GM12878 (cell line): ENCODE data around the gene KRT86. TPM values are rescaled to one million over a fixed set of nuclear protein-coding genes. Genes with fewer than 3 reads are reported as not detected.

ENCODE experiments used
- ATAC-seq: fragments of 200-7000 bp; cut with Tn5 transposase; 3 replicates; pipeline ENCODE4 v1.9.1; 2020; ENCODE audit warnings: mild to moderate bottlenecking, moderate library complexity
- BruUV-seq: library from RNA; stranded (reverse); fragments of 400-500 nt; replicated peaks from 2 replicates; lab custom pipeline; 2021; lab: Mats Ljungman, UMichigan
- CTCF ChIA-PET: fragments of 300-600 bp; sonication (Branson Sonifier 250); formaldehyde crosslinking; extraction: SDS; loops from one replicate; lab custom pipeline; 2021; ENCODE audit warnings: inconsistent platforms; lab: Yijun Ruan, JAX
- POLR2A ChIA-PET: fragments of 350-600 bp; formaldehyde crosslinking; extraction: SDS; loops from one replicate; lab custom pipeline; 2021; ENCODE audit warnings: inconsistent platforms; lab: Charles Lee
- RAD21 ChIA-PET: fragments of 300-600 bp; sonication (Branson Sonifier 250); formaldehyde crosslinking; loops from one replicate; lab custom pipeline; 2023; ENCODE audit warnings: antibody characterized with exemption; ENCODE audit not compliant: unreplicated experiment; lab: Charles Lee
- SMC1A ChIA-PET: fragments of 300-600 bp; sonication (Branson Sonifier 250); formaldehyde crosslinking; loops from one replicate; lab custom pipeline; 2023; ENCODE audit not compliant: unreplicated experiment, uncharacterized antibody; lab: Charles Lee
- DNase-seq: peaks from one replicate; pipeline ENCODE4 v3.0.0-alpha.2; 2011; ENCODE audit warnings: low read depth, low spot score
- FAIRE-seq: peaks from 3 replicates; lab custom pipeline; 2011; peaks lifted over from hg19 to GRCh38; lab: Jason Lieb, UNC
- H2AFZ ChIP-seq: 2 replicates; pipeline ENCODE4 v1.6.0; 2011; ENCODE audit warnings: low read depth, low read length, control low read depth; ENCODE audit not compliant: control insufficient read depth
- H3K27ac ChIP-seq: 2 replicates; pipeline ENCODE4 v1.5.1; 2011; ENCODE audit warnings: control low read depth; ENCODE audit not compliant: control insufficient read depth, insufficient read depth
- H3K27me3 ChIP-seq, 2 experiments: replicated peaks in 1 of 2; 2 replicates each; pipeline versions ENCODE4 v1.6.0 to v1.6.1; 2011; ENCODE audit warnings: low read length in 1 of 2; ENCODE audit not compliant: control insufficient read depth in 2 of 2, insufficient read depth in 2 of 2
- H3K36me3 ChIP-seq, 2 experiments: 2 replicates each; pipeline ENCODE4 v1.5.1; 2011; ENCODE audit warnings: low read length in 1 of 2; ENCODE audit not compliant: control insufficient read depth in 2 of 2, insufficient read depth in 2 of 2
- H3K4me1 ChIP-seq: 2 replicates; pipeline ENCODE4 v1.6.1; 2011; ENCODE audit warnings: mild to moderate bottlenecking, low read length, moderate library complexity, mixed read lengths; ENCODE audit not compliant: control insufficient read depth, insufficient read depth
- H3K4me2 ChIP-seq: 2 replicates; pipeline ENCODE4 v1.6.0; 2011; ENCODE audit warnings: control low read depth; ENCODE audit not compliant: control insufficient read depth, insufficient read depth
- H3K4me3 ChIP-seq: fragments of 200-600 bp; sonication (generic); 2 replicates; pipeline ENCODE4 v1.5.1; 2016
- H3K79me2 ChIP-seq: 2 replicates; pipeline ENCODE4 v1.6.0; 2011; ENCODE audit warnings: low read length; ENCODE audit not compliant: control insufficient read depth, insufficient read depth
- H3K9ac ChIP-seq: 2 replicates; pipeline ENCODE4 v1.8.0; 2011; ENCODE audit warnings: low read length, control low read depth, mixed read lengths; ENCODE audit not compliant: control insufficient read depth, insufficient read depth
- H3K9me3 ChIP-seq: replicated peaks from 3 replicates; pipeline ENCODE4 v1.5.1; 2011; ENCODE audit warnings: mild to moderate bottlenecking, low read length; ENCODE audit not compliant: control insufficient read depth, insufficient read depth
- H4K20me1 ChIP-seq: 2 replicates; pipeline ENCODE4 v1.6.0; 2011; ENCODE audit not compliant: control insufficient read depth, insufficient read depth
- ATF2 ChIP-seq: IDR thresholded peaks from 2 replicates; pipeline ENCODE4 v1.6.1; 2012; ENCODE audit warnings: low read length, inconsistent platforms
- ATF3 ChIP-seq: IDR thresholded peaks from 2 replicates; pipeline ENCODE4 v1.6.1; 2011; ENCODE audit warnings: low read depth, mild to moderate bottlenecking, low read length, moderate library complexity, borderline replicate concordance; ENCODE audit errors: extremely low read depth
- BACH1 ChIP-seq: fragments of 450-650 bp; IDR thresholded peaks from 2 replicates; pipeline ENCODE4 v1.6.1; 2017; ENCODE audit warnings: mild to moderate bottlenecking, borderline replicate concordance
- CHD2 ChIP-seq: IDR thresholded peaks from 2 replicates; pipeline ENCODE4 v1.6.1; 2011; ENCODE audit warnings: low read depth, low read length, improper control_type of control experiment, borderline replicate concordance
- CREB1 ChIP-seq: IDR thresholded peaks from 2 replicates; pipeline ENCODE4 v1.6.1; 2012; ENCODE audit warnings: low read depth, mild to moderate bottlenecking, inconsistent platforms
- E4F1 ChIP-seq: fragments of 450-650 bp; IDR thresholded peaks from 2 replicates; pipeline ENCODE4 v1.6.1; 2018; ENCODE audit warnings: borderline replicate concordance, mild to moderate bottlenecking; ENCODE audit not compliant: partially characterized antibody
- GATAD2B ChIP-seq: fragments of 450-650 bp; conservative IDR thresholded peaks from 2 replicates; pipeline ENCODE4 v1.6.1; 2017; ENCODE audit warnings: low read depth, mild to moderate bottlenecking, moderate library complexity
- HDGF ChIP-seq: fragments of 450-650 bp; IDR thresholded peaks from 2 replicates; pipeline ENCODE4 v1.6.1; 2016; ENCODE audit warnings: antibody characterized with exemption
- MLLT1 ChIP-seq: fragments of 450-650 bp; IDR thresholded peaks from 2 replicates; pipeline ENCODE4 v1.6.1; 2016; ENCODE audit warnings: mild to moderate bottlenecking
- MTA2 ChIP-seq: fragments of 450-650 bp; IDR thresholded peaks from 2 replicates; pipeline ENCODE4 v1.6.1; 2016; ENCODE audit warnings: low read depth, mild to moderate bottlenecking, moderate library complexity
- NFXL1 ChIP-seq: fragments of 450-650 bp; IDR thresholded peaks from 2 replicates; pipeline ENCODE4 v1.6.1; 2017; ENCODE audit warnings: antibody characterized with exemption, mild to moderate bottlenecking, borderline replicate concordance
- POLR2AphosphoS2 ChIP-seq: IDR thresholded peaks from 2 replicates; pipeline ENCODE4 v1.6.1; 2011; ENCODE audit warnings: low read depth, mild to moderate bottlenecking, low read length, improper control_type of control experiment, moderate library complexity
- RB1 ChIP-seq: fragments of 450-650 bp; formaldehyde crosslinking; IDR thresholded peaks from 2 replicates; pipeline ENCODE4 v1.6.1; 2017; ENCODE audit warnings: mild to moderate bottlenecking, borderline replicate concordance
- SIX5 ChIP-seq: IDR thresholded peaks from 2 replicates; pipeline ENCODE4 v1.6.1; 2011; ENCODE audit warnings: mild to moderate bottlenecking, low read depth, low read length, moderate library complexity; ENCODE audit not compliant: severe bottlenecking
- STAT1 ChIP-seq: fragments of 450-650 bp; conservative IDR thresholded peaks from 2 replicates; pipeline ENCODE4 v1.6.1; 2014; ENCODE audit warnings: antibody characterized with exemption, mild to moderate bottlenecking
- TARDBP ChIP-seq: IDR thresholded peaks from 2 replicates; pipeline ENCODE4 v1.6.1; 2016; ENCODE audit warnings: borderline replicate concordance
- WGBS: methylation state at CpG from one replicate; pipeline ENCODE4 v1.1.6; 2016; ENCODE audit warnings: low lambda C conversion rate; ENCODE audit not compliant: insufficient replicate concordance, insufficient coverage; ENCODE audit errors: missing lambda C conversion rate; 5-methylcytosine and 5-hydroxymethylcytosine counted together
- in situ Hi-C: fragments of 300-500 bp; cut with MboI; formaldehyde crosslinking; loops from 9 replicates; pipeline ENCODE4 v1.14.3; 2018; ENCODE audit warnings: mixed read lengths
- intact Hi-C: fragments of 100-400 bp; cut with micrococcal nuclease; formaldehyde crosslinking; loops from one replicate; pipeline ENCODE4 v1.14.2; 2022; ENCODE audit not compliant: unreplicated experiment
- polyA plus RNA-seq, 11 experiments: library from polyadenylated mRNA; depleted of rRNA in 4 of 11; unstranded in 6 of 11; stranded (reverse) in 5 of 11; fragments of >200 nt; fragmentation: Nextera tagmentation in 4 of 11; fragmentation: Illumina TruSeq in 1 of 11; extraction: Ambion mirVana in 4 of 11; extraction: Trizol in 1 of 11; gene quantifications; 1 replicate in 1 of 11; 2 replicates in 10 of 11; pipeline versions ENCODE4 v1.2.1 to v1.2.3, GENCODE V29; 2011 to 2016; ENCODE audit warnings: inconsistent platforms in 2 of 11, missing spikeins in 2 of 11, low read depth in 1 of 11
- total RNA-seq, 4 experiments: library from RNA; depleted of rRNA in 3 of 4; stranded (reverse); fragments of >200 nt in 3 of 4; fragmentation: Illumina TruSeq in 1 of 4; extraction: Trizol in 1 of 4; gene quantifications; 2 replicates each; pipeline versions ENCODE4 v1.2.1 to v1.2.3, GENCODE V29; 2013 to 2021

KRT86 gene
- total and polyA plus RNA-seq, 10 of the 15 experiments (the other 5 are each of a cell fraction or from before 2014, with no cell fraction given): 0.11 to 0.54 (median 0.18) TPM; not detected in 4

- TF ChIP-seq STAT1 (no peak), ATF2 (no peak)
These were observed 10.8 kb downstream of the KRT86 start (continued) for GRCh38 chr12:52285172-52285745.

GRCh38 chr12:52285851-52286530 is 11.5 kb downstream of the KRT86 start:
- intact Hi-C loops: no loop called here
- in situ Hi-C loops: no loop called here
- no peaks in the 10 kb centered on the region for H3K27me3 ChIP-seq
- H4K20me1 ChIP-seq: no peaks in the 10 kb centered on the region
- DNase-seq (no peak), ATAC-seq (no peak), FAIRE-seq (no peak)
- RAD21 ChIA-PET: no interaction called here
- no peaks in the 10 kb centered on the region for H3K36me3 ChIP-seq
- no peak overlapping the region for H3K4me3 ChIP-seq
- CTCF ChIA-PET: interaction anchor here (0.8 to 1.8 kb wide), 6 partner anchors 8 to 75 kb away, joined by 3 to 9 read pairs (median 4); no protein-coding TSS in a partner anchor
- WGBS: 51% methylated on average over 20 of the region's 24 CpGs
- no peak overlapping the region for H3K27ac ChIP-seq
- H2AFZ ChIP-seq: no peak overlapping the region
- no peak overlapping the region for H3K4me2 ChIP-seq
- H3K9me3 ChIP-seq: no peaks in the 10 kb centered on the region
- H3K79me2 ChIP-seq: no peaks in the 10 kb centered on the region
- SMC1A ChIA-PET: interaction anchor here (0.7 to 1.3 kb wide), 2 partner anchors 26 to 64 kb away, joined by 3 read pairs; no protein-coding TSS in a partner anchor
- no peak overlapping the region for H3K9ac ChIP-seq
- POLR2A ChIA-PET: no interaction called here
- H3K4me1 ChIP-seq: peaks cover 6% of the 10 kb centered on the region
- BruUV-seq: no TSS peak
- TF ChIP-seq POLR2AphosphoS2 (no peak), GATAD2B (no peak), MTA2 (no peak), E4F1 (no peak), TARDBP (no peak), SIX5 (no peak), CHD2 (no peak), NFXL1 (no peak), HDGF (no peak), RB1 (no peak), MLLT1 (no peak), ATF3 (no peak), CREB1 (no peak), BACH1 (no peak)
